ENCODE measurements around the gene EPN2. TPM values are rescaled to one million over a fixed set of nuclear protein-coding genes. Genes with fewer than 3 reads are reported as not detected.

The EPN2 gene
- total RNA-seq, 1 donor from 2014 or later = 94.5 TPM

DNA sequence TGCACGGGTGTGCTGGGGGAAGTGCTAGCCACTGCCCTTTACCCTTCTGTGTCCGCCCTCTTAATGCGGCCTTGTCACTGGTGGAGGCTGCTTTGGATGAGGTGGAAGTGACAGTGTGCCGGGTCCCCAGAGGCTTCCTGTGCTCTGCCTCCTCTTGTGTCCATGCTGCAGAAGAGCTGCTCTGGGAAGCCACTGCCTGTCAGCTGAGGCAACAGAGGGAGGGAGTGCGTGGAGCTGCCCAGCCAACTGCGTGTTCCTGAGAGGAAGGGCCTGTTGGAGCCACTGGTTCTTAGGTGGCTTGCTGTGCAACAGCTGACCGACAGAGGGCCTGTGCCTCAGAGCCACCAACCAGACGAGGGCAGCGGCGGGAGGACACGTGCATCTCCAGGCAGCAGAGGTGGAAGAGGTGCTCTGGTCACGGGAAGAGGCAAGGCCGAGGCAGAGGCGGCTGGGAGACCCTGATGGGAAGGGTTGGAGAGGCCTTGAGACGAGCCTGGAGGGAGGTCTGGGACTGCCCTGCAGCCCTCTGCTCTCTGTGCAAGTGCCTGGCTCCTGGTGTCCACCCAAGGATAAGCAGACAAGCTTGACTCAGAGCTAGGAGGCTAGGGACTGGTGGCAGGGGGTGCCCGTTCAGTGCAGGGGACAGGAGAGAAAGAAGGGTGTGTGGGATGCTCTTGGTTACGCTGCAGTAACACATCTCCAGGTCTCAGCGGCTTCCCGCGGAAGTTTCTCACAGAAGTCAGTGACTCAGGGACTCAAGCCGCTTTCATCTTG lies 100.0 kb downstream of the EPN2 start:
- intact Hi-C loops (cut with micrococcal nuclease) = no loop called here
- ATAC-seq (peak; percentile 44), DNase-seq (peak; percentile 53)

- intact Hi-C loops (cut with micrococcal nuclease) = no loop called here
- DNase-seq = no peak
- peak; percentile 37 for ATAC-seq
Observed at GRCh38 chr17:19337712-19338023, 100.5 kb downstream of the EPN2 start.

DNA sequence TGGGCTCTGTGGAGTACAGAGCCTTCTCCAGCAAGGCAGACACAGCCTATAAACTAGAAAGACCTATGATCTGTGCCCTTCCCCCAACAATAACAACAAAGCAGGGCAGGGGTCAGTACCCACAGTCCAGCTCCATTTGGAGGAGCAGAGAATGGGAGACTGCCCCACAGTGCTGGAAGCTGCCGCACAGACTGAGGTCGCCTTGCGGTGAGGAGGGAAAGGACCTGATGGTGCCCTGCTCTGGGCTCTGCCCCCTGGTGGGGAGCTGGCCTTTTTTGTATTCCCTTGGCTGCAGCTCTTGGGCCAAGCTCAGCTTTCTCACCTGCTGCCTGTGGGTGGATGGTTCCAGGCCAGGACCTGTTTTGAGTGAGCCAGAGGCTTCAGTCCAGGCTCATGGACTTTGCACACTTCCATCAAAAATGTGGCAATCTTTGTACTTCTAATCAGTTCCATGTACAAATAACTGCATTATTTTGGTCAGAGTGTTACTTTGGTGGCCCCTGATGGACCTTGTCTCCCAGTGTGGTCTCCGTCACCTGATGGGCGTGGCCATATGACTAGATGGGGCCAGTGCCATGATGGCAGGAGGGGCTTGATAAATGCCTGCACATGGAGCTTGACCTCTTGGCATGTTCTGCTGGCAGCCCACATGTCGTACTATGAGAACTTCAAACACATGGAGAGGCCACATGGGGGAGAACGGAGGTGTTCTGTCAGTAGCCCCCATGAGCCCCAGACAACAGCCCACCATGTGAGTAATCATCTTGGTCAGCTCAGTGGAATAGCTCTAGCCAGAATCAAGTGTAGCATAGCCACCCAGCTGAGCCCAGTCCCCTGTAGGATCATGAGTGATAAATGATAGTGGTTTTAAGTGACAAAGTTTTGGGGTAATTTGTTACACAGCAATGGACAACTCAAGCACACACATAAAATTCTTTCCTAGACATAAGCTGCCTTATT lies 101.1 kb downstream of the EPN2 start:
- ATAC-seq (peak; percentile 79), DNase-seq (peak; percentile 79)

GRCh38 chr17:19339341-19339815 lies 102.2 kb downstream of the EPN2 start:
- intact Hi-C loops (cut with micrococcal nuclease) = no loop called here
- no peak for DNase-seq
- ATAC-seq = no peak

More for the DNA sequence above, 101.1 kb downstream of the EPN2 start:
- intact Hi-C loops (cut with micrococcal nuclease) = no loop called here

DNA sequence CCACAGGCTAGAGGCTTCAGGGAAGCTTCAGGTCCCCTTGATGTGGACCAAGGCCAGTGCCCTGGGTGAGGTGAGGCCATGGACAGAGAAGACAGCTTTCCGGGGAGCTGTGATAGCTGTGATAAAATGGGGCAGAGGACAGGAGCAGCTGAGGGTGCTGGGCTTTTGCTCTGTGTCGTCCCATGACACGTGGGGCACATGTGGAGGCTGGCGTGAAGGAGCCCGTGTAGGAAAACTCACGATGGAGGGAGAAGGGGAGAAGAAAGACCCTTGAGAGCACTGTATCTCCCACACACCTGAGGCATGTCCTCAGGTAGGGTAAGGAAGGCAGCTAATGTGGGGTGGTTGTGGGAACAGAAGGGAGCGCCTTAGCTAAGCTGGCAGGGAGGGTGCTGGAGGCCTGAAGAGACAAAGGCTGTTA lies 104.1 kb downstream of the EPN2 start:
- intact Hi-C loops (cut with micrococcal nuclease) = no loop called here
- ATAC-seq (no peak), DNase-seq (no peak)

DNA sequence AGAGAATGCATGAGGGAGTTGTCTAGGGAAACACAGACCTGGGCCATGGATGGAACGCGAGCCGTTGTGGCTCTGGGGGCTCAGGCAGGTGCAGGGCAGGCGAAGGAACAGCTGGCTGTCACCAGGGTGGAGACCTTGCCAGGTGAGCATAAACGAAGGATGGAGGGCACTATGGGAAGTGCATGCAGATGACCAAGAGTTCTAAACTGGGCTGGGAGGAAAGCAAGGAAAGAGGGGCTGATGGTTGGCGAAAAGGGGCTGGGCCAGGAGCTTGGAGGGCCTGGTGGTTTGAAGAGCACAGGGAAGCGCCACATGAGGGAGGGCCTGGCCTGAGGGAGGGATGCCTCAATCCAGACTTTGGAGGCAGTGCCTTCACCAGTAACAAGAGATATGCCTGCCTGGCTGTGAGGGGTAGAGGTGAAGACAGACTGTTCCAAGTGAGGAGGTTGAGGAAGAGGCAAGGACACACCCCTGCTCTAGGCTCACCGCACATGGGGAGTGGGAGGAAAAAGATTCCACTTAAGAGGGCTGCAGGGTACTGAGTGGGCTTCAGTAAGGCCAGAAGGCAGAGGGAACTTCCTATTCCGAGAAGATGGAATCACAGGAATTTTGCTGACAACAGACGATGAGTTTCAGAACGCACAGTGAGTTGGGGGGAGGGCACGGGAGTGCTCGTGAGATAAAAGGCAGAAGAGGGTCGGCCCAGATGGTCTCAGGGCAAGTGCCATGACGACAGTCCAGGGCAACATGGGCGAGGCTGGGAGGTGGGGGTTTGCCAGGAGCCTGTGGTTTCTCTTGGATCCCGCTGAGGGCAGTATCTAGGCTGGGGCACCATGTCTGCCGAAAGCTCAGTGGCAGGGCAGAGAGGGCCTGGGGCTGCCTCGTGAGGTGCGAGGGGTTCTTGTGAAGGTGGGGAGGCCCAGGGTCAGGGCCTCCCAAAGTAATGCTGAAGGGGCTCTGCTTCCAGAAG lies 104.8 kb downstream of the EPN2 start:
- intact Hi-C loops (cut with micrococcal nuclease) = no loop called here
- ATAC-seq = no peak
- DNase-seq = no peak

- ATAC-seq (no peak), DNase-seq (no peak)
- intact Hi-C loops (cut with micrococcal nuclease) = no loop called here
Observed at GRCh38 chr17:19342611-19343255, 105.6 kb downstream of the EPN2 start.

- intact Hi-C loops (cut with micrococcal nuclease) = no loop called here
- ATAC-seq (no peak), DNase-seq (no peak)
Observed at GRCh38 chr17:19343256-19343630, 106.1 kb downstream of the EPN2 start.

DNA sequence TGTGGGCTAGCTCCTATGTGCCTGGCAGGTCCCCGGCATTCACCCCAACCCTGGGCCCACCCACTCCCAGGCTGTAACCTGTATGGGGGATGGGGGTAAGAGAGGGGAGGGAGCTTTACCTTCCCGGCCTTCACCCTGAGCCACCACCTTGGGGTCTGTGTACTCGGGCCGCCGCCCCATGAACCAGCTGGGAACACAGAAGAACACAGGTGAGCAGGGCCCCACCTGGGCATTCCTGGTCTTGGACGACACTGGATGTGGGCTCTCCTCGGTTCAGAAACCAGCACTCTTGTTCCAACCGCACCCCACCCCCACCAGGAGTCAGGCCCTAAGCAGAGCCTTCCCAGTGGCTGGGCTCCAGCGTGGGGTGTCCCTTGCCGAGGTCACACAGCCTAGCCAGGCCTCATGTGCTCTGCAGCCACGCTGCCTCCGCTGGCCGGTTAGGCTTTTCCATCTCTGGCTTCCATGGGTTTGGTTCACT lies 106.5 kb downstream of the EPN2 start:
- ATAC-seq (no peak), DNase-seq (no peak)
- intact Hi-C loops (cut with micrococcal nuclease) = no loop called here

DNA sequence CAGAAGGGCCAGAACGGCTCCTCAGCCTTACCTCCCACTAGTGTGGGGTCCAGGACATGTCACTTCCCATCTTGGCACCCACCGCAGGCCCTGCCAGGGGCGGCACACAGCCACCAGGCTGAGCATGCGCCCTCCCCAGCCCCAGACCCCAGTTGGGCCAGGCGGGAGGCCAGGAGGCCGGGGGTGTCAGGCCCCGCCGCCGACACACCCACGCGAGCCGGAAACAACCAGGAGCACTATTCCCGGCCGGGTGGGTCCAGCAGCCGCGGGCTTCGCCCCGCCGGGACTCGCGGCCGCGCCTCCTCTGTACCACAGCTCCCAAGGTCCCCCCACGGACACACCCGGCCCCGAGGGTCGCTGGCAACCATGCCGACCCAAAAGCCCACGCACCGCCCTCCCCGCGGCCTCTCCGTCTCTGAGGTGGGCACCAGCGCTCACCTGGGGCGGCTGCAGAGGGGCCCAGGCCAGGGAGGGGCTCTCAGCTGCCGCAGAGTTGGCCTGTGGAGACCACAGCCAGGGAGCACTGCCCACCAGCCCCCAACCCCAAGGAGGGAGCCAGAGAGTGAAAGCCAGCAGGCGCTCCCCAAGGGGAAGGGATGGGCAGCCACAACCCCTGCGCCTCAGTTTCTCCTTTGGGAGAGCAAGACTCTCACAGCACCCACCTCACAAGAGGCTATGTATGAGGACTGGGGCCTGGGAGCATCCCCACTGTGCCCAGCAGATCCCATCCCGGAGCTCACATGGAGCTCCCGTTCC lies 107.3 kb downstream of the EPN2 start:
- ATAC-seq (no peak), DNase-seq (no peak)
- intact Hi-C loops (cut with micrococcal nuclease) = no loop called here

GRCh38 chr17:19345067-19345460 lies 107.9 kb downstream of the EPN2 start:
- no peak for ATAC-seq
- intact Hi-C loops (cut with micrococcal nuclease) = no loop called here

DNA sequence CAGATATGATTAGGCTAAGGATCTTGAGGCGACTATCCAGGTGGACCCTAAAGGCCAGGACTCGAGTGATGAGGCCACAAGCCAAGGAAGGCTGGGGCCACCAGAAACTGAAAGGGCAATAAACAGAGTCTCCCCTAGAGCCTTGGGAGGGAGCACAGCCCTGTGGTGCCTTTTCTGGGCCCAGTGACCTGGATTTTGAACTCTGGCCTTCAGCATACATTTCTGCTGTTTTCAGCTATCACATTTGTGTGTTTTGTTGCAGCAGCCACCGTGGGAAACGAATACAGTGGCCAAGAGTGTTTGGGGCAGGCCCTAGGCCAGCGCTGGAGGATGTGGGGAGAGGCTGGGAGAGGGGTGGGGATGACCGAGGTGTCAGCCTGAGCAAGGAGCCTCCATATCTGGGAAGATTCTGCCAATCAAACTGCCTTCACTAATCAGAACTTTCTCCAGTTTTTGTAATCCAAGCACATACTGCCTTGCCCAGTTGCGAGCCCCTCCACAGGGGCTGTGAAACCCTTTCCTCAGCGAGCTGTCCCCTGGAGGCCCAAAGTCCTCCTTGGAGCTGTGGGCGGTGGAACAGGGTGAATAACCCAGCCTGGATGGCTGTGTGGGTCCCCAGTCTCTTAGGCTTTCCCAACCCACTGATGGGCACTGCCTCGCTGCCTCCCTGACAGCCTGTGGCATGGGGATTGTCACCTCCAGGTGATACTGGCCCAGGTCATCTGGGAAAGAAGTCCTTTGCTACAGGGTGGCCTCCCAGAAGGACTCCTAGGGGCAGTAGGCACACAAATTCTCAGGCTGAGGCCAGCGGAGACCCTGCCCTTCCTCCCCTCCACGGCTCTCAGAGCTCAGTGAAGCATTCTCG lies 108.6 kb downstream of the EPN2 start:
- intact Hi-C loops (cut with micrococcal nuclease) = no loop called here
- no peak for ATAC-seq
- DNase-seq = no peak

More at GRCh38 chr17:19345067-19345460, 107.9 kb downstream of the EPN2 start:
- no peak for DNase-seq

- DNase-seq = peak; percentile 80
- peak; percentile 69 for ATAC-seq
- intact Hi-C loops (cut with micrococcal nuclease) = no loop called here
Observed at GRCh38 chr17:19346351-19347255, 109.4 kb downstream of the EPN2 start.

DNA sequence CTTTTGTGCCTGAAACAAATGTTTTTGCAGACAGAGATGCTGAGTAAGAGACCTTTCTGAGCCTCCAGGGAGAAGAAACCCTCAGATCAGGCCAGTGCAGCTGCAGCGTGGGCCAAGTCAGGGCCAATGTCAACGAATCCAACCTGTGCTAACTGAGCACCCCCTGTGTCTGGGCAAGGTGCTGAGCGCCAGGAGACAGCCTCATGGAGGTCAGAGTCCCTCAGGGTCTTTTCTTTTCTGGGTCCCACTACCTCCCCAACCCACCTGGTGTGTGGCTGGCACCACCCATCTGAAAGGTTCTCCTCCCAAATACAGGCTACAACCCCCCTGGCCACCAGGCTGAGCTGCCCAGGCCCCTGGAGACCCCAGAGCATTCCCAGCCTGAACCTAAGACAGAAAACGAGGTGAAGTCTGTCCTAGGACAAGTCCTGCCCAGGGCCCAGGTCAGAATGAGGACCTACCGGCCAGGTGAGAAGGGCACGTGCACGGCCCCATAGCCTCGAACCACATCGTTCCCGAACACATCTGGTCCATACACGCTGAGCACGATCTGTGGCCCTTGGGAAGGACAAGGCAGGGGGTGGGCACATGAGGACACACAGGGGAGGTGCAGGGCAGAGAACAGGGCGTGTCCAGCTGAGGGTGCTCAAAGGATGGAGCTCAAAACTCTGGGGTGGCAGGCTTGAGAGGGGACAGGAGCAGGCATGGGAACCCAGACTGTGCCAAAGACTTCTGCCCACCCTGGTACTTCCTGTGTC lies 110.3 kb downstream of the EPN2 start:
- DNase-seq = no peak
- ATAC-seq = no peak
- intact Hi-C loops (cut with micrococcal nuclease) = no loop called here

DNA sequence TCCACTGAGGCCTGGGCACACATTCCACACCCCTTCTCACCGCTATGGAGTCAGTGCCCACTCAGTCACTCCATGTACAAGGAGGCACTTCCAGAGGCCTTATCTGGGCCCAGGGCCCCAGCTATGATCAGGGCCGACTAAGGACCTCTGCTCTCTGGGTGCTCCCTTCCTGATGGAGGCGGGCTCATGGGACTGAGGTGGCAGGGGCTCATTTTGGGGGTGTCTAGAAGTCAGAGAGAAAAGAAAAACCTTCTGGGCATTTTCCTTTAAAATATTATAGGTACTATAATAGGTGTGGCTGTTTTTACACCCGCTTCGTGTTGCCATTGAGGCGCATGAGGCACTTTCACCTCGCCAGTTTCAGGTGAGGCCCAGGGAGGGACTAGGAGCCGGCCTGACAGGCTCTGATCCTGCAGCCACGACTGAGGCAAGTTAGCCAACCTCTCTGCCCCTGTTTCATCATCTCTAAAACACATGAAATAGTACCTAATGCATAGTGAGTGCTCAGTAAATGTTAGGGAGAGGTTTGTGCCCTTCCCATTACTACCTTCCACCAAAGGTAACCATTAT lies 111.0 kb downstream of the EPN2 start:
- intact Hi-C loops (cut with micrococcal nuclease) = no loop called here
- no peak for DNase-seq
- ATAC-seq = no peak
